GM12878 (cell line): ENCODE results near the gene KLHDC8A. TPM values are rescaled to one million over a fixed set of nuclear protein-coding genes. Genes with fewer than 3 reads are reported as not detected.

Experiments
- ATAC-seq: fragments of 200-7000 bp; cut with Tn5 transposase; 3 replicates; pipeline ENCODE4 v1.9.1; 2020; ENCODE audit warnings: mild to moderate bottlenecking, moderate library complexity
- BruUV-seq: library from RNA; stranded (reverse); fragments of 400-500 nt; replicated peaks from 2 replicates; lab custom pipeline; 2021; lab: Mats Ljungman, UMichigan
- CTCF ChIA-PET: fragments of 300-600 bp; sonication (Branson Sonifier 250); formaldehyde crosslinking; extraction: SDS; loops from one replicate; lab custom pipeline; 2021; ENCODE audit warnings: inconsistent platforms; lab: Yijun Ruan, JAX
- POLR2A ChIA-PET: fragments of 350-600 bp; formaldehyde crosslinking; extraction: SDS; loops from one replicate; lab custom pipeline; 2021; ENCODE audit warnings: inconsistent platforms; lab: Charles Lee
- RAD21 ChIA-PET: fragments of 300-600 bp; sonication (Branson Sonifier 250); formaldehyde crosslinking; loops from one replicate; lab custom pipeline; 2023; ENCODE audit warnings: antibody characterized with exemption; ENCODE audit not compliant: unreplicated experiment; lab: Charles Lee
- SMC1A ChIA-PET: fragments of 300-600 bp; sonication (Branson Sonifier 250); formaldehyde crosslinking; loops from one replicate; lab custom pipeline; 2023; ENCODE audit not compliant: unreplicated experiment, uncharacterized antibody; lab: Charles Lee
- DNase-seq: peaks from one replicate; pipeline ENCODE4 v3.0.0-alpha.2; 2011; ENCODE audit warnings: low read depth, low spot score
- FAIRE-seq: peaks from 3 replicates; lab custom pipeline; 2011; peaks lifted over from hg19 to GRCh38; lab: Jason Lieb, UNC
- H2AFZ ChIP-seq: 2 replicates; pipeline ENCODE4 v1.6.0; 2011; ENCODE audit warnings: low read depth, low read length, control low read depth; ENCODE audit not compliant: control insufficient read depth
- H3K27ac ChIP-seq: 2 replicates; pipeline ENCODE4 v1.5.1; 2011; ENCODE audit warnings: control low read depth; ENCODE audit not compliant: control insufficient read depth, insufficient read depth
- H3K27me3 ChIP-seq, 2 experiments: replicated peaks in 1 of 2; 2 replicates each; pipeline versions ENCODE4 v1.6.0 to v1.6.1; 2011; ENCODE audit warnings: low read length in 1 of 2; ENCODE audit not compliant: control insufficient read depth in 2 of 2, insufficient read depth in 2 of 2
- H3K36me3 ChIP-seq, 2 experiments: 2 replicates each; pipeline ENCODE4 v1.5.1; 2011; ENCODE audit warnings: low read length in 1 of 2; ENCODE audit not compliant: control insufficient read depth in 2 of 2, insufficient read depth in 2 of 2
- H3K4me1 ChIP-seq: 2 replicates; pipeline ENCODE4 v1.6.1; 2011; ENCODE audit warnings: mild to moderate bottlenecking, low read length, moderate library complexity, mixed read lengths; ENCODE audit not compliant: control insufficient read depth, insufficient read depth
- H3K4me2 ChIP-seq: 2 replicates; pipeline ENCODE4 v1.6.0; 2011; ENCODE audit warnings: control low read depth; ENCODE audit not compliant: control insufficient read depth, insufficient read depth
- H3K4me3 ChIP-seq: fragments of 200-600 bp; sonication (generic); 2 replicates; pipeline ENCODE4 v1.5.1; 2016
- H3K79me2 ChIP-seq: 2 replicates; pipeline ENCODE4 v1.6.0; 2011; ENCODE audit warnings: low read length; ENCODE audit not compliant: control insufficient read depth, insufficient read depth
- H3K9ac ChIP-seq: 2 replicates; pipeline ENCODE4 v1.8.0; 2011; ENCODE audit warnings: low read length, control low read depth, mixed read lengths; ENCODE audit not compliant: control insufficient read depth, insufficient read depth
- H3K9me3 ChIP-seq: replicated peaks from 3 replicates; pipeline ENCODE4 v1.5.1; 2011; ENCODE audit warnings: mild to moderate bottlenecking, low read length; ENCODE audit not compliant: control insufficient read depth, insufficient read depth
- H4K20me1 ChIP-seq: 2 replicates; pipeline ENCODE4 v1.6.0; 2011; ENCODE audit not compliant: control insufficient read depth, insufficient read depth
- BCL11A ChIP-seq: IDR thresholded peaks from 2 replicates; pipeline ENCODE4 v1.6.1; 2011; ENCODE audit warnings: low read depth, low read length
- CEBPB ChIP-seq, 2 experiments: fragments of 150-350 bp in 1 of 2; IDR thresholded peaks; 2 replicates each; pipeline ENCODE4 v1.6.1; 2012 to 2014; ENCODE audit warnings: low read depth in 2 of 2, low read length in 2 of 2, borderline replicate concordance in 1 of 2, inconsistent platforms in 1 of 2
- CHD4 ChIP-seq: fragments of 200-600 bp; sonication (generic); IDR thresholded peaks from 2 replicates; pipeline ENCODE4 v1.6.1; 2016; ENCODE audit warnings: mild to moderate bottlenecking
- HDAC2 ChIP-seq: fragments of 200-600 bp; sonication (generic); IDR thresholded peaks from 2 replicates; pipeline ENCODE4 v1.6.1; 2017
- KDM1A ChIP-seq: fragments of 200-600 bp; sonication (generic); IDR thresholded peaks from 2 replicates; pipeline ENCODE4 v1.6.1; 2016; ENCODE audit warnings: borderline replicate concordance
- LARP7 ChIP-seq: fragments of 450-650 bp; IDR thresholded peaks from 2 replicates; pipeline ENCODE4 v1.6.1; 2017; ENCODE audit warnings: mild to moderate bottlenecking
- MEF2B ChIP-seq: fragments of 450-650 bp; IDR thresholded peaks from 2 replicates; pipeline ENCODE4 v1.6.1; 2018; ENCODE audit warnings: mild to moderate bottlenecking, moderate library complexity; ENCODE audit not compliant: partially characterized antibody, poor library complexity, severe bottlenecking
- MYC ChIP-seq: IDR thresholded peaks from 2 replicates; pipeline ENCODE4 v1.6.1; 2011; ENCODE audit warnings: mild to moderate bottlenecking, low read length, moderate library complexity, inconsistent platforms; ENCODE audit not compliant: insufficient read depth, insufficient replicate concordance, insufficient read length, severe bottlenecking
- NBN ChIP-seq: fragments of 450-650 bp; IDR thresholded peaks from 2 replicates; pipeline ENCODE4 v1.6.1; 2016
- SMC3 ChIP-seq: IDR thresholded peaks from 2 replicates; pipeline ENCODE4 v1.6.1; 2011; ENCODE audit warnings: low read length, improper control_type of control experiment, borderline replicate concordance
- SRF ChIP-seq, 2 experiments: IDR thresholded peaks; 2 replicates each; pipeline ENCODE4 v1.6.1; 2011; ENCODE audit warnings: low read depth in 2 of 2, low read length in 2 of 2, mild to moderate bottlenecking in 1 of 2, moderate library complexity in 1 of 2
- YY1 ChIP-seq: IDR thresholded peaks from 2 replicates; pipeline ENCODE4 v1.6.1; 2011; ENCODE audit warnings: low read depth, mild to moderate bottlenecking, low read length
- WGBS: methylation state at CpG from one replicate; pipeline ENCODE4 v1.1.6; 2016; ENCODE audit warnings: low lambda C conversion rate; ENCODE audit not compliant: insufficient replicate concordance, insufficient coverage; ENCODE audit errors: missing lambda C conversion rate; 5-methylcytosine and 5-hydroxymethylcytosine counted together
- in situ Hi-C: fragments of 300-500 bp; cut with MboI; formaldehyde crosslinking; loops from 9 replicates; pipeline ENCODE4 v1.14.3; 2018; ENCODE audit warnings: mixed read lengths
- intact Hi-C: fragments of 100-400 bp; cut with micrococcal nuclease; formaldehyde crosslinking; loops from one replicate; pipeline ENCODE4 v1.14.2; 2022; ENCODE audit not compliant: unreplicated experiment
- polyA plus RNA-seq, 11 experiments: library from polyadenylated mRNA; depleted of rRNA in 4 of 11; unstranded in 6 of 11; stranded (reverse) in 5 of 11; fragments of >200 nt; fragmentation: Nextera tagmentation in 4 of 11; fragmentation: Illumina TruSeq in 1 of 11; extraction: Ambion mirVana in 4 of 11; extraction: Trizol in 1 of 11; gene quantifications; 1 replicate in 1 of 11; 2 replicates in 10 of 11; pipeline versions ENCODE4 v1.2.1 to v1.2.3, GENCODE V29; 2011 to 2016; ENCODE audit warnings: inconsistent platforms in 2 of 11, missing spikeins in 2 of 11, low read depth in 1 of 11
- total RNA-seq, 4 experiments: library from RNA; depleted of rRNA in 3 of 4; stranded (reverse); fragments of >200 nt in 3 of 4; fragmentation: Illumina TruSeq in 1 of 4; extraction: Trizol in 1 of 4; gene quantifications; 2 replicates each; pipeline versions ENCODE4 v1.2.1 to v1.2.3, GENCODE V29; 2013 to 2021
- TF ChIP-seq, protein P1 (sequence below): IDR thresholded peaks from 2 replicates; pipeline ENCODE4 v1.6.1; 2011; ENCODE audit warnings: borderline replicate concordance, low read depth, mild to moderate bottlenecking, moderate library complexity, mixed read lengths, low read length; ENCODE audit not compliant: insufficient read depth; ENCODE audit errors: extremely low read length
- TF ChIP-seq, protein P2 (sequence below): IDR thresholded peaks from 2 replicates; pipeline ENCODE4 v1.6.1; 2012; ENCODE audit warnings: low read length, inconsistent platforms
- TF ChIP-seq, protein P3 (sequence below): IDR thresholded peaks from 2 replicates; pipeline ENCODE4 v1.6.1; 2011; ENCODE audit warnings: borderline replicate concordance, low read depth, mild to moderate bottlenecking, moderate library complexity, low read length; ENCODE audit not compliant: insufficient read depth, poor library complexity, severe bottlenecking
- TF ChIP-seq, protein P4 (sequence below): fragments of 450-650 bp; IDR thresholded peaks from 2 replicates; pipeline ENCODE4 v1.6.1; 2017; ENCODE audit warnings: borderline replicate concordance
- TF ChIP-seq, protein P5 (sequence below): IDR thresholded peaks from 2 replicates; pipeline ENCODE4 v1.6.1; 2011; ENCODE audit warnings: mild to moderate bottlenecking, low read depth, low read length, moderate library complexity; ENCODE audit not compliant: insufficient replicate concordance

KLHDC8A gene
- total and polyA plus RNA-seq, 10 of the 15 experiments (the other 5 are each of a cell fraction or from before 2014, with no cell fraction given), result not detected

DNA sequence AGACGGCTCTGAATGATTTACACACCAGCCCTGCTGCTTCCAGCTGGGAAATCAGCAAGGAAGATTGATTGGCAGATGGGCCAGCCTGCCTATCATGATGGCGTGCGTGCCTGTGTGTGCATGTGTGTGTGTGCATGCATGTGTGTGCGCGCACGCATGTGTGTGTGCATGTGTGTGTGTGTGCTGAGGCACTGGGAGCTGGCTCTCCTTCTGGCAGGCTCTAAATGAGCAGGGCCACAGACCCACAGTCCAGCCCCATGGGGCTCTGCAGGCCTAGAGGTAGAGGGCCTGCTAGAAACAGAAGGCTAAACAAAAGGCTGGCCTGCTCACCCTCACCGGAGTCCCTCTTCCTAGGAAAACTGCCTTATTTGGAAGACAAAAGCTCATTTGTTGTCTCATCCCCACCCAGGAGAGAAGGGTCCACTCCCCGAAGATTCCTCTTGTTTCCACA is 6.0 kb downstream of the KLHDC8A start (continued):
- TF ChIP-seq, protein P1, sequence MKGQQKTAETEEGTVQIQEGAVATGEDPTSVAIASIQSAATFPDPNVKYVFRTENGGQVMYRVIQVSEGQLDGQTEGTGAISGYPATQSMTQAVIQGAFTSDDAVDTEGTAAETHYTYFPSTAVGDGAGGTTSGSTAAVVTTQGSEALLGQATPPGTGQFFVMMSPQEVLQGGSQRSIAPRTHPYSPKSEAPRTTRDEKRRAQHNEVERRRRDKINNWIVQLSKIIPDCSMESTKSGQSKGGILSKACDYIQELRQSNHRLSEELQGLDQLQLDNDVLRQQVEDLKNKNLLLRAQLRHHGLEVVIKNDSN, result no peak
- TF ChIP-seq KDM1A, result no peak

DNA sequence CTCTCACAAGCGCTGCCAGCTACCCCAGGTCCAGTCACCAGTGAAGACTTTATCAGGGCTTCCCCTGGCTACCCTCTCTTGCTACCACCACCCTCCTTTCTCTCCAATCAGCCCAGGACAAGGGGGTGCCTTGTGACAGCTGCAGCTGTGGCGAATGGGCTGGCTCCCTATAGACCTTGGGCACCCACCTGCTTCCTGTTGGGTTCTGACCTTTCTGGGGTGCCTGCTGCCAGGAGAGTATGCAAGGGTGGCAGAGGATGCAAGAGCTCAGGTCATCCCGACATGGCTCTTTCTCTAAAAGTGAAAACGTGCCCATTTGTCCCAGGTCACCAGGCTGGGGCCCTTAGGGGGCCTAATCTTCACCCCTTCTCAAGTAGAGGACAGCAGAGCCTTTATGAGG is 6.6 kb downstream of the KLHDC8A start:
- ChIA-PET CTCF (interaction anchor here (1.0 to 4.4 kb wide), 10 partner anchors 11 to 305 kb away, joined by 3 to 45 read pairs (median 8); no protein-coding TSS in a partner anchor), POLR2A (no interaction called here), SMC1A (interaction anchor here (0.7 to 2.7 kb wide), 4 partner anchors 13 to 135 kb away, joined by 3 to 11 read pairs (median 5); no protein-coding TSS in a partner anchor)
- no peak overlapping the region for H3K9ac ChIP-seq
- 15% methylated on average over 4 of the region's 4 CpGs for WGBS
- no peaks in the 10 kb centered on the region for H3K79me2 ChIP-seq
- H3K36me3 ChIP-seq, result no peaks in the 10 kb centered on the region
- FAIRE-seq (no peak), DNase-seq (no peak)
- H3K4me3 ChIP-seq, result no peak overlapping the region
- no TSS peak for BruUV-seq
- intact Hi-C loops, result no loop called here
- no peak overlapping the region for H3K4me2 ChIP-seq
- no peaks in the 10 kb centered on the region for H3K9me3 ChIP-seq
- no peak for TF ChIP-seq MYC
- no peak for TF ChIP-seq HDAC2
- TF ChIP-seq MEF2B, result no peak
- TF ChIP-seq NBN, result no peak
- no peak for TF ChIP-seq CHD4
- TF ChIP-seq, protein P2, sequence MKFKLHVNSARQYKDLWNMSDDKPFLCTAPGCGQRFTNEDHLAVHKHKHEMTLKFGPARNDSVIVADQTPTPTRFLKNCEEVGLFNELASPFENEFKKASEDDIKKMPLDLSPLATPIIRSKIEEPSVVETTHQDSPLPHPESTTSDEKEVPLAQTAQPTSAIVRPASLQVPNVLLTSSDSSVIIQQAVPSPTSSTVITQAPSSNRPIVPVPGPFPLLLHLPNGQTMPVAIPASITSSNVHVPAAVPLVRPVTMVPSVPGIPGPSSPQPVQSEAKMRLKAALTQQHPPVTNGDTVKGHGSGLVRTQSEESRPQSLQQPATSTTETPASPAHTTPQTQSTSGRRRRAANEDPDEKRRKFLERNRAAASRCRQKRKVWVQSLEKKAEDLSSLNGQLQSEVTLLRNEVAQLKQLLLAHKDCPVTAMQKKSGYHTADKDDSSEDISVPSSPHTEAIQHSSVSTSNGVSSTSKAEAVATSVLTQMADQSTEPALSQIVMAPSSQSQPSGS, result no peak
- TF ChIP-seq YY1, result no peak
- no peak for TF ChIP-seq LARP7
- TF ChIP-seq CEBPB (IDR thresholded peaks at IDR 0.05; ENCODE audit: borderline replicate concordance in 1 of 2, low read depth in 2 of 2, low read length in 2 of 2), result no peak
- TF ChIP-seq SMC3, result no peak
- no peak for TF ChIP-seq SRF (IDR thresholded peaks at IDR 0.05; ENCODE audit: low read depth in 2 of 2, low read length in 2 of 2)
- TF ChIP-seq, protein P3, sequence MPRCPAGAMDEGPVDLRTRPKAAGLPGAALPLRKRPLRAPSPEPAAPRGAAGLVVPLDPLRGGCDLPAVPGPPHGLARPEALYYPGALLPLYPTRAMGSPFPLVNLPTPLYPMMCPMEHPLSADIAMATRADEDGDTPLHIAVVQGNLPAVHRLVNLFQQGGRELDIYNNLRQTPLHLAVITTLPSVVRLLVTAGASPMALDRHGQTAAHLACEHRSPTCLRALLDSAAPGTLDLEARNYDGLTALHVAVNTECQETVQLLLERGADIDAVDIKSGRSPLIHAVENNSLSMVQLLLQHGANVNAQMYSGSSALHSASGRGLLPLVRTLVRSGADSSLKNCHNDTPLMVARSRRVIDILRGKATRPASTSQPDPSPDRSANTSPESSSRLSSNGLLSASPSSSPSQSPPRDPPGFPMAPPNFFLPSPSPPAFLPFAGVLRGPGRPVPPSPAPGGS, result no peak
- TF ChIP-seq, protein P4, sequence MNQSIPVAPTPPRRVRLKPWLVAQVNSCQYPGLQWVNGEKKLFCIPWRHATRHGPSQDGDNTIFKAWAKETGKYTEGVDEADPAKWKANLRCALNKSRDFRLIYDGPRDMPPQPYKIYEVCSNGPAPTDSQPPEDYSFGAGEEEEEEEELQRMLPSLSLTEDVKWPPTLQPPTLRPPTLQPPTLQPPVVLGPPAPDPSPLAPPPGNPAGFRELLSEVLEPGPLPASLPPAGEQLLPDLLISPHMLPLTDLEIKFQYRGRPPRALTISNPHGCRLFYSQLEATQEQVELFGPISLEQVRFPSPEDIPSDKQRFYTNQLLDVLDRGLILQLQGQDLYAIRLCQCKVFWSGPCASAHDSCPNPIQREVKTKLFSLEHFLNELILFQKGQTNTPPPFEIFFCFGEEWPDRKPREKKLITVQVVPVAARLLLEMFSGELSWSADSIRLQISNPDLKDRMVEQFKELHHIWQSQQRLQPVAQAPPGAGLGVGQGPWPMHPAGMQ, result no peak
- TF ChIP-seq BCL11A, result no peak
- TF ChIP-seq, protein P5, sequence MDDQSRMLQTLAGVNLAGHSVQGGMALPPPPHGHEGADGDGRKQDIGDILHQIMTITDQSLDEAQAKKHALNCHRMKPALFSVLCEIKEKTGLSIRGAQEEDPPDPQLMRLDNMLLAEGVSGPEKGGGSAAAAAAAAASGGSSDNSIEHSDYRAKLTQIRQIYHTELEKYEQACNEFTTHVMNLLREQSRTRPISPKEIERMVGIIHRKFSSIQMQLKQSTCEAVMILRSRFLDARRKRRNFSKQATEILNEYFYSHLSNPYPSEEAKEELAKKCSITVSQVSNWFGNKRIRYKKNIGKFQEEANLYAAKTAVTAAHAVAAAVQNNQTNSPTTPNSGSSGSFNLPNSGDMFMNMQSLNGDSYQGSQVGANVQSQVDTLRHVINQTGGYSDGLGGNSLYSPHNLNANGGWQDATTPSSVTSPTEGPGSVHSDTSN, result no peak
- TF ChIP-seq, all 136 proteins: peak for 0
- H3K4me1 ChIP-seq, result no peaks in the 10 kb centered on the region
- no peak overlapping the region for H3K27ac ChIP-seq
- H3K27me3 ChIP-seq, result peaks cover 0 to 10% of the 10 kb centered on the region in 2 experiments; a peak in 3 of 4 replicates
- RAD21 ChIA-PET, result interaction anchor here (1.2 kb wide), 1 partner anchor 77 kb away, joined by 7 read pairs; no protein-coding TSS in a partner anchor
- in situ Hi-C loops, result no loop called here
- ATAC-seq, result no peak
- H4K20me1 ChIP-seq, result no peaks in the 10 kb centered on the region
- H2AFZ ChIP-seq, result no peak overlapping the region
